Left ventricle myocardium superior (tissue), 1 donor: Measurements from ENCODE around the gene CD300LD. TPM values are rescaled to one million over a fixed set of nuclear protein-coding genes. Genes with fewer than 3 reads are reported as not detected.
"Not testable (repeated sequence)": the region's sequence is repeated elsewhere in the genome, so short reads cannot be mapped to it uniquely, and the experiment has no call there.

Experiments
- ATAC-seq: fragments of 200-7000 bp; cut with Tn5 transposase; one replicate; pipeline ENCODE4 v1.9.1; 2020; ENCODE audit warnings: mild to moderate bottlenecking, moderate library complexity
- DNase-seq: peaks from one replicate; pipeline ENCODE4 v3.0.0-alpha.2; 2020
- intact Hi-C: fragments of 100-400 bp; cut with micrococcal nuclease; formaldehyde crosslinking; loops from one replicate; pipeline ENCODE4 v1.11.0; 2022
- total RNA-seq: library from RNA; stranded (reverse); fragmentation: NEBNext Ultra II Directional; extraction: Animal tissue kit (Norgen Biotek cat#: 25700); gene quantifications from one replicate; pipeline ENCODE4 v1.2.1, GENCODE V29; 2021
- donor health status: DM: no; HTN: yes; CAD: no; lungs with severe emphysema.

CD300LD gene
- total RNA-seq, 1 donor from 2014 or later: not detected

DNA sequence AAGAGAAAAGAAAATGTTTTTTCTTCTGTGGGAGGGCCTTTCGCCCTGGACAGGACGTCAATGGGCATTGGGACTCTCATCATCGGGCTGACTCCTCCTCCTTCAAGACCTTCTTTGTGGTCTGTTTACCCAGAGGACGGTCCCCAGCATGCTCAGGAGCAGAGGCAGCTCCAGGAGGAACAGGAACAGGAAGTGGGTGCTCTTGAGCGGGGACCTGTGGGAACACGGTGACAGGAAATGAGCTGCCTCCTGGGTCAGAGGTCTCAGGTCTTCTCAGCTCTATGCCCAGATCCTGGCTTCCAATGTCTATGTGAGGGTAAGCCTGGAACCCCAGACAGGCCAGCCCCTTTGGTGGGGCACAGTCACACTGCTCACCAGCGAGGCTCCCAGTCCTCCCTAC, 12.2 kb downstream of the CD300LD start:
- no peak for ATAC-seq
- DNase-seq: no peak
- intact Hi-C loops: no loop called here

DNA sequence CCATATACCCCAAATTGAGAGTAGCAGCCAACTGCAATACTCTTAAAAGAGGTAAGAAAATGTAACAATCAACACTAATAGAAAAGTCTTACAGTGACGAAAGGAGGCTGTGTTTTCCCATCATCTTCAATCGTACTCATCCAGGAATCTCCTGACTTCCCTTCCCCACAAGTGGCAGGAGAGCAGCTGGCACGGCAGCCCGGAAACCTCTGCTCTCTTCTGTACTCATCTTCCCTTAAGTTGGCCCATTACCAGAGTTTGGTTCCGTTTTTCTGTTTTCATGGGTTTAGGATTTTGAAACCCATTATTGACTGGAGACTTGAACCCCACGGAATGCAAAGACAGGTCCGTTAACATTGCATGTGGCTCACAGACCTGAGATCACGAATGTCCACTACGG, 13.1 kb downstream of the CD300LD start:
- intact Hi-C loops: no loop called here
- ATAC-seq: no peak
- no peak for DNase-seq

- intact Hi-C loops: no loop called here
- ATAC-seq: no peak
- no peak for DNase-seq
Observed at GRCh38 chr17:74574489-74575142, 17.5 kb downstream of the CD300LD start.

DNA sequence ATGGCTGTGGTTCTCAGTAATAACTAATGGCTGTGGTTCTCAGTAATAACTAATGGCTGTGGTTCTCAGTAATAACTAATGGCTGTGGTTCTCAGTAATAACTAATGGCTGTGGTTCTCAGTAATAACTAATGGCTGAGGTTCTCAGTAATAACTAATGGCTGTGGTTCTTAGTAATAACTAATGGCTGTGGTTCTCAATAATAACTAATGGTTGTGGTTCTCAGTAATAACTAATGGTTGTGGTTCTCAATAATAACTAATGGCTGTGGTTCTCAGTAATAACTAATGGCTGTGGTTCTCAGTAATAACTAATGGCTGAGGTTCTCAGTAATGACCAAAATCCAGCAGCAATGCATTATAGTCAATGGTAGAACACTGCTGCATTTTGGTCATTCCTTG, 18.4 kb downstream of the CD300LD start:
- intact Hi-C loops, ATAC-seq, DNase-seq: not testable (repeated sequence)

DNA sequence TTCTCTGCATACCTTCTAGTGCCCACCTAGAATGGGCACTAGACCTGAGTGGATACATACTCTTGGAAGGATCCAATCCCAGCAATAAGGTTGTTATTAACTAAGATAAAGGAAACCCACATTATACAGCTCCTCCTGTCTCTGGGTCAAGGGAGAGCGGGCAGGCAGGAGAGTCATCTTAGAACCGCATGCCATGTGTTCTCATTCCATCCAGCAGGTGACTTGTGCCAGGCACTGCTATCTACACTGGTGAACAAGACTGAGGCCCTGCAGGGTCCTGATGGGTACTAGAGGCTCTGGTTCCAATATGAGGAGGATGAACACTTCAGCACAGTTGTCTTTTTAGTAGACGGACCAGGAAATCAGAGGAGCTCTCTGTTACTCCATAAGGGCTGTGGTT, 18.9 kb downstream of the CD300LD start:
- no peak for ATAC-seq
- intact Hi-C loops: no loop called here
- no peak for DNase-seq

- ATAC-seq: no peak
- intact Hi-C loops: no loop called here
- DNase-seq: no peak
Observed at GRCh38 chr17:74571621-74572270, 20.3 kb downstream of the CD300LD start.

- DNase-seq: peak; percentile 49
- intact Hi-C loops: no loop called here
Observed at GRCh38 chr17:74569020-74570003, 22.8 kb downstream of the CD300LD start.

GRCh38 chr17:74568106-74568873, 23.8 kb downstream of the CD300LD start:
- DNase-seq (no peak), ATAC-seq (no peak)
- intact Hi-C loops: no loop called here

More at GRCh38 chr17:74569020-74570003, 22.8 kb downstream of the CD300LD start:
- peak; percentile 64 for ATAC-seq

DNA sequence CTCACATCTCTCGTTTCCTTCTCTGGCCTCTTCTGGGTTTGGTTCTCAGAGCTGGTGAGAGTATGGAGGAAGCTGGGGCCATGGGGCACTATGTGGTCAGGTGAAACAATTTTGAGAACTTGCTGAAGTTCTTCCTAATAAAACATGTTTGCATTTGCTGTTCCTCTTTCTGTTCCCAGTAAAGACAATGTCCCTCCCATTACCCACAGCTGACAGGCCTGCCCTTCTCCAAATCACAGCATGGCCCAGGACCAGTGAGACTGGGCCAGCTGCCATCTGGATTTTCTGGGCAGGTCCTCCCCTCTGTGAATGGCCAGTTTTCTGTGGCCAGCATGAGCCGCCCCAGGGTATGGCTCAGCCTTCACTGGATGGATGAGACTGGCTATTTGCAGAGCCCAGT, 24.7 kb downstream of the CD300LD start, which contains the start of gene CD300H:
Gene CD300H, minus strand, starts transcription at position 113 of the 400 bp plus-strand sequence.
- intact Hi-C loops: no loop called here
- ATAC-seq (peak; percentile 50), DNase-seq (no peak)

DNA sequence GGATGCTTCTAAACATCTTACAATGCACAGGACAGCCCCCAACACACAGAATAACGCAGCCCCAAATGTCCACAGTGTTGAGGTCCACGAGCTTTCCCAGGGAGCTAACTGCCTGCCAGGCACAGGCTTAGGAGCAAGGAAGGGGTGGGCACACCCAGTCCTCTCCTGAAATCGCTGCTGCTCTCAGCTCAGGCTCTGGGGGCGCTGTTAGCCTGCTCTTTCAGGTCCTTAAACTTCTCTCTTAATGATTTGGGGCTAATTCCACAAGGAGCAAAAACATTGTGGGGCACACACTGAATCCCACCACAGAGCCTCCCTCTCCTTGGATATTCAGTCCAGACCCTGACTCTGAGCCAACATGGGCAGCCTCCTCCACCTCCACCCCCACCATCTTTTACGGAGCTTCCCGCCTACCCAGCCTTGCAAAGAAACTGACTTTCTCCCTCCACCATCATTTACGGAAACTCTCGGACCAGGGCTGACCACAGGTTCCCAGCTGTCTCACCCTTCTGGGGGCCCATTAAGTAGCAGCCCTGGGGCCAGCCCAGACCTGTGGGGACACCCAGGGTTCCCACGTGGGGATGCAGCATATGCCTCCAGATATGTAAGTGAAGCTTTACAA, 25.8 kb downstream of the CD300LD start:
- ATAC-seq (peak; percentile 40), DNase-seq (peak; percentile 49)
- intact Hi-C loops: no loop called here

GRCh38 chr17:74565126-74565525, 27.0 kb downstream of the CD300LD start:
- no peak for ATAC-seq
- DNase-seq: no peak
- intact Hi-C loops: no loop called here

GRCh38 chr17:74563358-74563757, 28.7 kb downstream of the CD300LD start:
- DNase-seq: no peak
- intact Hi-C loops: no loop called here
- no peak for ATAC-seq

GRCh38 chr17:74561586-74561985, 30.5 kb downstream of the CD300LD start:
- DNase-seq (no peak), ATAC-seq (no peak)
- intact Hi-C loops: no loop called here

GRCh38 chr17:74558882-74559519, 33.1 kb downstream of the CD300LD start:
- ATAC-seq: no peak
- intact Hi-C loops: no loop called here
- DNase-seq: no peak

DNA sequence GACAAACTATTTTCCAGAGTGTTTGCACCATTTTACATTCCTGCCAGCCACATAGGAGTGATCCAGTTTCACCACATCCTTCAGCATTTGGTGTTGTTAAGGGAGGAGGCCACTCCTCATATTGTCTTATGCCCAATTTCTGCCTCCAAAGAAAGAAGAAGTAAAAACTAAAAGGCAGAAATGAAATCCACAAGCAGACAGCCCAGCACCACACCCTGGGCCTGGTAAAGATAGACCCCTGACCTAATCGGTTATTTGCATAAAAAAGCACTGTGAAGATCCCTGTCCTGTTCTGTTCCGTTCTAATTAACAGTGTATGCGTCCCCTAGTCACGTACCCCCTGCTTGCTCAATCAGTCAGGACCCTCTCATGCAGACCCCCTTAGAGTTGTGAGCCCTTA, 33.7 kb downstream of the CD300LD start:
- intact Hi-C loops, DNase-seq, ATAC-seq: not testable (repeated sequence)

GRCh38 chr17:74555427-74555940, 36.6 kb downstream of the CD300LD start:
- intact Hi-C loops: no loop called here
- ATAC-seq: no peak
- no peak for DNase-seq

- ATAC-seq: no peak
- intact Hi-C loops: no loop called here
- DNase-seq: no peak
Observed at GRCh38 chr17:74554909-74555308, 37.2 kb downstream of the CD300LD start.

DNA sequence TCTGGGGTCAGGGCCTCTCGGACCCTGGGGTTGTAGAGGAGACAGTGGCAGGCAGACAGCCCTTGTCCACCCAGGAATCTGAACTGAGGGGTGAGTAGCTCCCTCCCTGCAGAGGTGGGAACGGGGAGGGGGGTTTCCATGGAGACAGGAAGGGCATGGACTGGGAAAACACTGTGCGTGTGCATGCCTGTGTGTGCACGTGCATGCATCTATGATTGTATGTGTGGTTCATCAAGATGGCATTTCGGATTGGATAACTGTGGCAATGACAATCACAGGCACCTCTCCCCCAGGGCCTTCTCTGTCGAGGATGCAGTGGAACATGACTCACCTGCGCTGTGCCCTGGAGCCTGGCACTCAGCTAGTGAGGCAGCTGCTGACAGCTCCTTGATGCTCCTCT, 40.0 kb downstream of the CD300LD start:
- no peak for ATAC-seq
- DNase-seq: no peak
- intact Hi-C loops: no loop called here
